Measurements from ENCODE around the gene ITGB2. TPM values are rescaled to one million over a fixed set of nuclear protein-coding genes. Genes with fewer than 3 reads are reported as not detected.

ITGB2 gene
- total RNA-seq (2014; rRNA removed; shearing (Covaris generic)): 116 and 120 TPM in 2 replicates

- H3K4me3 ChIP-seq: no peak within 1 kb of the TSS
- peaks cover 39% of the 10 kb centered on the region for H3K4me1 ChIP-seq (replicated peaks)
- H3K27me3 ChIP-seq (replicated peaks): no peaks in the 10 kb centered on the region
- H3K36me3 ChIP-seq: peaks cover 26% of the 10 kb centered on the region
- H3K9me3 ChIP-seq (replicated peaks): no peaks in the 10 kb centered on the region
- H3K27ac ChIP-seq: no peak within 1 kb of the TSS
- no peak for DNase-seq (ENCODE audit: low read depth in 1 of 2, low spot score in 2 of 2)
Measured at GRCh38 chr21:44920694-44921604, at the start of gene ITGB2. Gene ITGB2, minus strand, starts transcription at chr21:44920899. Its CDS starts 10,117 bp downstream, at chr21:44910782.

- Histone ChIP-seq H3K27me3 (replicated peaks) (no peaks in the 10 kb centered on the region), H3K27ac (peak overlapping the region; percentile 66), H3K9me3 (replicated peaks) (no peaks in the 10 kb centered on the region), H3K4me3 (no peak overlapping the region), H3K36me3 (peaks cover 67% of the 10 kb centered on the region), H3K4me1 (replicated peaks) (peaks cover 29% of the 10 kb centered on the region)
- DNase-seq (ENCODE audit: low read depth in 1 of 2, low spot score in 2 of 2): peak; percentile 87 to 95
Measured at GRCh38 chr21:44969931-44970755, 49.4 kb upstream of the ITGB2 start.

GRCh38 chr21:44969066-44969670, 48.5 kb upstream of the ITGB2 start:
- Histone ChIP-seq H3K9me3 (replicated peaks) (no peaks in the 10 kb centered on the region), H3K27ac (peak overlapping the region; percentile 66), H3K36me3 (peaks cover 63% of the 10 kb centered on the region), H3K4me3 (no peak overlapping the region), H3K4me1 (replicated peaks) (peaks cover 29% of the 10 kb centered on the region), H3K27me3 (replicated peaks) (no peaks in the 10 kb centered on the region)
- DNase-seq (ENCODE audit: low read depth in 1 of 2, low spot score in 2 of 2): no peak

- no peaks in the 10 kb centered on the region for H3K9me3 ChIP-seq (replicated peaks)
- no peak for DNase-seq (ENCODE audit: low read depth in 1 of 2, low spot score in 2 of 2)
- H3K36me3 ChIP-seq: peaks cover 58% of the 10 kb centered on the region
- no peaks in the 10 kb centered on the region for H3K27me3 ChIP-seq (replicated peaks)
- no peak overlapping the region for H3K4me3 ChIP-seq
- H3K4me1 ChIP-seq (replicated peaks): peaks cover 36% of the 10 kb centered on the region
- H3K27ac ChIP-seq: no peak overlapping the region
Measured at GRCh38 chr21:44967082-44968047, 46.7 kb upstream of the ITGB2 start.

GRCh38 chr21:44966135-44967081, 45.7 kb upstream of the ITGB2 start:
- H3K36me3 ChIP-seq: peaks cover 52% of the 10 kb centered on the region
- H3K9me3 ChIP-seq (replicated peaks): no peaks in the 10 kb centered on the region
- peaks cover 44% of the 10 kb centered on the region for H3K4me1 ChIP-seq (replicated peaks)
- no peak overlapping the region for H3K4me3 ChIP-seq
- no peak overlapping the region for H3K27ac ChIP-seq
- DNase-seq (ENCODE audit: low read depth in 1 of 2, low spot score in 2 of 2): no peak
- no peaks in the 10 kb centered on the region for H3K27me3 ChIP-seq (replicated peaks)

GRCh38 chr21:44965251-44966022, 44.7 kb upstream of the ITGB2 start:
- no peak for DNase-seq (ENCODE audit: low read depth in 1 of 2, low spot score in 2 of 2)
- H3K27ac ChIP-seq: no peak overlapping the region
- no peak overlapping the region for H3K4me3 ChIP-seq

GRCh38 chr21:44964381-44964780, 43.7 kb upstream of the ITGB2 start:
- Histone ChIP-seq H3K4me1 (replicated peaks) (peaks cover 31% of the 10 kb centered on the region), H3K9me3 (replicated peaks) (no peaks in the 10 kb centered on the region), H3K36me3 (peaks cover 57% of the 10 kb centered on the region), H3K4me3 (no peak overlapping the region), H3K27ac (no peak overlapping the region), H3K27me3 (replicated peaks) (no peaks in the 10 kb centered on the region)
- no peak for DNase-seq (ENCODE audit: low read depth in 1 of 2, low spot score in 2 of 2)

More at GRCh38 chr21:44965251-44966022, 44.7 kb upstream of the ITGB2 start:
- no peaks in the 10 kb centered on the region for H3K9me3 ChIP-seq (replicated peaks)
- H3K27me3 ChIP-seq (replicated peaks): no peaks in the 10 kb centered on the region
- H3K36me3 ChIP-seq: peaks cover 53% of the 10 kb centered on the region
- peaks cover 42% of the 10 kb centered on the region for H3K4me1 ChIP-seq (replicated peaks)

- peak; percentile 88 to 90 for DNase-seq (ENCODE audit: low read depth in 1 of 2, low spot score in 2 of 2)
- Histone ChIP-seq H3K9me3 (replicated peaks) (no peaks in the 10 kb centered on the region), H3K4me3 (no peak overlapping the region), H3K4me1 (replicated peaks) (peaks cover 27% of the 10 kb centered on the region), H3K27me3 (replicated peaks) (no peaks in the 10 kb centered on the region), H3K27ac (peak overlapping the region; percentile 73), H3K36me3 (peaks cover 59% of the 10 kb centered on the region)
Measured at GRCh38 chr21:44962403-44962966, 41.8 kb upstream of the ITGB2 start.

GRCh38 chr21:44960141-44961092, 39.7 kb upstream of the ITGB2 start:
- Histone ChIP-seq H3K4me3 (no peak overlapping the region), H3K9me3 (replicated peaks) (no peaks in the 10 kb centered on the region), H3K4me1 (replicated peaks) (peaks cover 27% of the 10 kb centered on the region), H3K27ac (no peak overlapping the region), H3K27me3 (replicated peaks) (no peaks in the 10 kb centered on the region), H3K36me3 (peaks cover 66% of the 10 kb centered on the region)
- DNase-seq (ENCODE audit: low read depth in 1 of 2, low spot score in 2 of 2): no peak

GRCh38 chr21:44959376-44960091, 38.8 kb upstream of the ITGB2 start:
- Histone ChIP-seq H3K4me3 (no peak overlapping the region), H3K36me3 (peaks cover 64% of the 10 kb centered on the region), H3K27ac (no peak overlapping the region), H3K4me1 (replicated peaks) (peaks cover 27% of the 10 kb centered on the region), H3K27me3 (replicated peaks) (no peaks in the 10 kb centered on the region), H3K9me3 (replicated peaks) (no peaks in the 10 kb centered on the region)
- no peak for DNase-seq (ENCODE audit: low read depth in 1 of 2, low spot score in 2 of 2)
